Lower leg skin (tissue), 3 donors: Measurements from ENCODE around the gene NDUFB6.

Experiments used
- POLR2A ChIP-seq, 2 donors: fragments of 450-650 bp; IDR thresholded peaks; one replicate each; pipeline ENCODE4 v1.6.1; 2016 to 2017; ENCODE audit warnings: antibody characterized with exemption in 2 of 2, mild to moderate bottlenecking in 1 of 2, moderate library complexity in 1 of 2
- TF ChIP-seq, protein P1 (sequence below), 3 donors: fragments of 450-650 bp; IDR thresholded peaks; one replicate each; pipeline ENCODE4 v1.5.1; 2016; ENCODE audit warnings: antibody characterized with exemption in 3 of 3, mild to moderate bottlenecking in 3 of 3, moderate library complexity in 2 of 3

DNA sequence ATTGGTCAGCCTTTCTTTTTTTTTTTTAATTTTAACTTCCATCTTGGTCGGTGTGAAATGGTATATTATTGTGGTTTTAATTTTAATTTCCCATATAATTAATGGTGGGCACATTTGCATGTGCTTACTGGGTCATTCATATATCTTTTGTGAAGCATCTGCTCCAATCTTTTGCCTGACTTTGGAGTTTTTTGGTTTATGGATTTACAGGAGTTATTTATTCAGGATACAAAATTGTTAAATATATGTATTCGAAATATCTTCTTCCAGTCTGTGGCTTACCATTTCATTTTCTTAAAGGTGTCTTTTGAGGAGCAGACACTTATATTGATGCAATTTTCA lies 46.3 kb downstream of the NDUFB6 start:
- TF ChIP-seq, protein P1, sequence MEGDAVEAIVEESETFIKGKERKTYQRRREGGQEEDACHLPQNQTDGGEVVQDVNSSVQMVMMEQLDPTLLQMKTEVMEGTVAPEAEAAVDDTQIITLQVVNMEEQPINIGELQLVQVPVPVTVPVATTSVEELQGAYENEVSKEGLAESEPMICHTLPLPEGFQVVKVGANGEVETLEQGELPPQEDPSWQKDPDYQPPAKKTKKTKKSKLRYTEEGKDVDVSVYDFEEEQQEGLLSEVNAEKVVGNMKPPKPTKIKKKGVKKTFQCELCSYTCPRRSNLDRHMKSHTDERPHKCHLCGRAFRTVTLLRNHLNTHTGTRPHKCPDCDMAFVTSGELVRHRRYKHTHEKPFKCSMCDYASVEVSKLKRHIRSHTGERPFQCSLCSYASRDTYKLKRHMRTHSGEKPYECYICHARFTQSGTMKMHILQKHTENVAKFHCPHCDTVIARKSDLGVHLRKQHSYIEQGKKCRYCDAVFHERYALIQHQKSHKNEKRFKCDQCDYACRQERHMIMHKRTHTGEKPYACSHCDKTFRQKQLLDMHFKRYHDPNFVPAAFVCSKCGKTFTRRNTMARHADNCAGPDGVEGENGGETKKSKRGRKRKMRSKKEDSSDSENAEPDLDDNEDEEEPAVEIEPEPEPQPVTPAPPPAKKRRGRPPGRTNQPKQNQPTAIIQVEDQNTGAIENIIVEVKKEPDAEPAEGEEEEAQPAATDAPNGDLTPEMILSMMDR (IDR thresholded peaks at IDR 0.05) = no peak
- no peak for TF ChIP-seq POLR2A (IDR thresholded peaks at IDR 0.05)
